Ishikawa (cell line): ENCODE data around the gene ACE.

ENCODE experiments used
- CEBPB ChIP-seq: IDR thresholded peaks from 2 replicates; pipeline ENCODE4 v1.6.1; 2012
- CREB1 ChIP-seq: IDR thresholded peaks from 2 replicates; pipeline ENCODE4 v1.6.1; 2012; ENCODE audit warnings: low read depth
- EGR1 ChIP-seq: IDR thresholded peaks from 2 replicates; pipeline ENCODE4 v1.6.1; 2012
- EP300 ChIP-seq: IDR thresholded peaks from 2 replicates; pipeline ENCODE4 v1.6.1; 2012; ENCODE audit warnings: borderline replicate concordance
- FOXM1 ChIP-seq: IDR thresholded peaks from 2 replicates; pipeline ENCODE4 v1.6.1; 2012; ENCODE audit warnings: low read depth, borderline replicate concordance
- NFIC ChIP-seq: IDR thresholded peaks from 2 replicates; pipeline ENCODE4 v1.6.1; 2012
- RAD21 ChIP-seq: IDR thresholded peaks from 2 replicates; pipeline ENCODE4 v1.6.1; 2012; ENCODE audit warnings: low read depth
- TAF1 ChIP-seq: IDR thresholded peaks from 2 replicates; pipeline ENCODE4 v1.6.1; 2012; ENCODE audit warnings: low read depth, mild to moderate bottlenecking
- TCF12 ChIP-seq: IDR thresholded peaks from 2 replicates; pipeline ENCODE4 v1.6.1; 2012; ENCODE audit warnings: low read depth
- TEAD4 ChIP-seq: IDR thresholded peaks from 2 replicates; pipeline ENCODE4 v1.6.1; 2012
- USF1 ChIP-seq: IDR thresholded peaks from 2 replicates; pipeline ENCODE4 v1.6.1; 2012
- YY1 ChIP-seq: IDR thresholded peaks from 2 replicates; pipeline ENCODE4 v1.6.1; 2012; ENCODE audit warnings: low read depth
- ZBTB7A ChIP-seq: IDR thresholded peaks from 2 replicates; pipeline ENCODE4 v1.6.1; 2012; ENCODE audit warnings: low read depth
- TF ChIP-seq, protein P1 (sequence below): IDR thresholded peaks from 2 replicates; pipeline ENCODE4 v1.6.1; 2012
- TF ChIP-seq, protein P2 (sequence below): IDR thresholded peaks from 2 replicates; pipeline ENCODE4 v1.6.1; 2012; ENCODE audit warnings: low read depth, mild to moderate bottlenecking

The ACE gene

GRCh38 chr17:63446753-63447470 is 29.9 kb upstream of the ACE start:
- TF ChIP-seq TCF12 (no peak), RAD21 (peak; percentile 37; the same call in 1 of the 2 replicates)

DNA sequence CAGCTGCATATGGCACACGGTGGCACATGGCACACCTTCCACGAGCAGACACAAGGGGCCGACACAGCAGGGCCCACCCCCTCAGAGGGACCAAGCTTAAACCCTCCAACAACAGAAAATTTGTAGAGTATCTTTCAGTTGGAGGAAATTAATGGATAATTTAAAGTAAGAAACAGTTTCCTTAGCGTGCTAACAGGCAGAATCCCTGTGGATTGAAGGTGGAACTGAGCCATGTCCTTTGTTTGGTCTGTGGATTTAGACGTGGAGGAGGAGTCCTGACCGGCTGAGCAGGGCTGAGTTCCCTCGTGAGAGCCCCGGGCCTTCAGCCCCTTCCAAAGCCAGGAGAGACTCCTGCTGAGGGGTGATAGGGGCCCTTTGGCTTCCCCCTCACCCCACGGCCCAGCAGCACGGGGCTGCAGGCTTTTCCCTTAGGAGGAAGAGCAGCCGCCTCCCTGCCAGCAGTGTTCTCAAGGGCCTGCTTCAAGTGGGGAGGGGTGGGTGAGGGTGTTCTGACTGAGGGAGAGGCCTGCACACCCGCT is 29.3 kb upstream of the ACE start:
- no peak for TF ChIP-seq YY1
- no peak for TF ChIP-seq TAF1
- no peak for TF ChIP-seq CREB1
- no peak for TF ChIP-seq EP300
- no peak for TF ChIP-seq RAD21
- TF ChIP-seq, protein P1, sequence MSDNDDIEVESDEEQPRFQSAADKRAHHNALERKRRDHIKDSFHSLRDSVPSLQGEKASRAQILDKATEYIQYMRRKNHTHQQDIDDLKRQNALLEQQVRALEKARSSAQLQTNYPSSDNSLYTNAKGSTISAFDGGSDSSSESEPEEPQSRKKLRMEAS = no peak
- no peak for TF ChIP-seq ZBTB7A
- no peak for TF ChIP-seq CEBPB
- TF ChIP-seq NFIC = no peak
- TF ChIP-seq TCF12 = no peak
- TF ChIP-seq USF1 = no peak
- TF ChIP-seq EGR1 = no peak
- TF ChIP-seq, protein P2, sequence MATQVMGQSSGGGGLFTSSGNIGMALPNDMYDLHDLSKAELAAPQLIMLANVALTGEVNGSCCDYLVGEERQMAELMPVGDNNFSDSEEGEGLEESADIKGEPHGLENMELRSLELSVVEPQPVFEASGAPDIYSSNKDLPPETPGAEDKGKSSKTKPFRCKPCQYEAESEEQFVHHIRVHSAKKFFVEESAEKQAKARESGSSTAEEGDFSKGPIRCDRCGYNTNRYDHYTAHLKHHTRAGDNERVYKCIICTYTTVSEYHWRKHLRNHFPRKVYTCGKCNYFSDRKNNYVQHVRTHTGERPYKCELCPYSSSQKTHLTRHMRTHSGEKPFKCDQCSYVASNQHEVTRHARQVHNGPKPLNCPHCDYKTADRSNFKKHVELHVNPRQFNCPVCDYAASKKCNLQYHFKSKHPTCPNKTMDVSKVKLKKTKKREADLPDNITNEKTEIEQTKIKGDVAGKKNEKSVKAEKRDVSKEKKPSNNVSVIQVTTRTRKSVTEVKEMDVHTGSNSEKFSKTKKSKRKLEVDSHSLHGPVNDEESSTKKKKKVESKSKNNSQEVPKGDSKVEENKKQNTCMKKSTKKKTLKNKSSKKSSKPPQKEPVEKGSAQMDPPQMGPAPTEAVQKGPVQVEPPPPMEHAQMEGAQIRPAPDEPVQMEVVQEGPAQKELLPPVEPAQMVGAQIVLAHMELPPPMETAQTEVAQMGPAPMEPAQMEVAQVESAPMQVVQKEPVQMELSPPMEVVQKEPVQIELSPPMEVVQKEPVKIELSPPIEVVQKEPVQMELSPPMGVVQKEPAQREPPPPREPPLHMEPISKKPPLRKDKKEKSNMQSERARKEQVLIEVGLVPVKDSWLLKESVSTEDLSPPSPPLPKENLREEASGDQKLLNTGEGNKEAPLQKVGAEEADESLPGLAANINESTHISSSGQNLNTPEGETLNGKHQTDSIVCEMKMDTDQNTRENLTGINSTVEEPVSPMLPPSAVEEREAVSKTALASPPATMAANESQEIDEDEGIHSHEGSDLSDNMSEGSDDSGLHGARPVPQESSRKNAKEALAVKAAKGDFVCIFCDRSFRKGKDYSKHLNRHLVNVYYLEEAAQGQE = no peak
- TF ChIP-seq TEAD4 = no peak
- no peak for TF ChIP-seq FOXM1

- TF ChIP-seq TAF1 = no peak
- TF ChIP-seq, protein P1 = no peak
- TF ChIP-seq EGR1 = no peak
- TF ChIP-seq USF1 = no peak
- TF ChIP-seq NFIC = no peak
- TF ChIP-seq CREB1 = no peak
- no peak for TF ChIP-seq YY1
- no peak for TF ChIP-seq TCF12
Observed at GRCh38 chr17:63448655-63449054, 28.2 kb upstream of the ACE start.

DNA sequence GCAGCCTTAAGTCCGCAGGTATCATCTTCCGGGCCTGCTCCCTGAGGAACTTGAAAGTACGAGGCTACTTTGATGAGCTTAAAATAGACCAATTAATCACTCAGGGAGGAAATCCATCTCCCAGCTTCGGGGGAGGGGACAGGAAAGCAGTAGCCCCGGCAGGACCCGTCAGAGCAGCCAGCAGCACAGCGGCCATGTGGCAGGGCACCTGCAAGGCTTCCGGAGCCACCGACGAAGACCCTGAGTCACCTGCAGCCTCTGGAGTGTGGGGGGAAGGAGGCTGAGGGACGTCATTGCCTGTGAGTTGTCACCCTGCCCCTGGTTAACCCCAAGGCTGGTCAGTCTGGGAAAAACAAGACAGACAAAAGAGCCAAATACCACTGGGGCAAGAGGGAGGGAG is 26.3 kb upstream of the ACE start:
- no peak for TF ChIP-seq CREB1
- TF ChIP-seq, protein P2 = no peak
- no peak for TF ChIP-seq RAD21
- no peak for TF ChIP-seq TEAD4
- TF ChIP-seq TAF1 = no peak
- no peak for TF ChIP-seq FOXM1
- no peak for TF ChIP-seq ZBTB7A
- TF ChIP-seq, protein P1 = no peak
- no peak for TF ChIP-seq EP300
- no peak for TF ChIP-seq CEBPB
- TF ChIP-seq TCF12 = no peak
- no peak for TF ChIP-seq USF1

- TF ChIP-seq CREB1 (no peak), USF1 (no peak), TAF1 (no peak), NFIC (no peak), FOXM1 (no peak)
Observed at GRCh38 chr17:63451150-63451549, 25.7 kb upstream of the ACE start.
